Breast epithelium (tissue), 3 donors: ENCODE measurements around the gene SERPINE3.

ENCODE experiments used
- POLR2A ChIP-seq: fragments of 450-650 bp; IDR thresholded peaks from one replicate; pipeline ENCODE4 v1.6.1; 2016; ENCODE audit warnings: antibody characterized with exemption, mild to moderate bottlenecking, moderate library complexity
- POLR2AphosphoS5 ChIP-seq, 3 donors: sonication (generic); formaldehyde crosslinking; IDR thresholded peaks; one replicate each; pipeline ENCODE4 v1.6.1; 2017; ENCODE audit warnings: antibody characterized with exemption in 3 of 3

GRCh38 chr13:51371768-51372399 is 32.4 kb downstream of the SERPINE3 start:
- TF ChIP-seq POLR2A (no peak), POLR2AphosphoS5 (IDR thresholded peaks at IDR 0.05) (no peak)
